ENCODE measurements around the gene SV2B.

DNA sequence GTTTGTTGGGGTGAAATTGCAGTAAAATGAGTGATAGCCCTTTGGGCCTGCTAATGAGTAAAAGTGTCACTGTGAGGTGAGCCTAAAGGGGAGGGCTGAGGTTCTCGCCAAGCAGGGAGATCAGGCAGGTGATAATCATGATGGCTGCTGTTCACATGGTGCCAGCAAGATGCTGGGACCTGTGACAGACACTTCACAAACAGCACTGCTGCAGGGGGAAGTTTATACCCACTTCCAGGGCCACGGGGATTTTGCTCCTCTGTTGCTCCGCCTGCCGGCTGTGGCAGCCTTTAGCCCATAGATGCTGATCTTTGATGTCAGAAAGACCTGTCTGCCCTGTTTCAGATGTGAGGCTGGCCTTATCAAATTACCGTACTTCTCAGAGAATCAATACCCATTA lies 96.7 kb downstream of the SV2B start:
- TF ChIP-seq CTCF (IDR thresholded peaks at IDR 0.05), result 0 out of 2 replicates have a peak, but pooled peaks have one; percentile 5
- TF ChIP-seq ZFX (IDR thresholded peaks at IDR 0.05; ENCODE audit: borderline replicate concordance), result no peak

Measured in 22Rv1 (cell line).